ENCODE measurements around the gene ANKRD44.

The ANKRD44 gene

DNA sequence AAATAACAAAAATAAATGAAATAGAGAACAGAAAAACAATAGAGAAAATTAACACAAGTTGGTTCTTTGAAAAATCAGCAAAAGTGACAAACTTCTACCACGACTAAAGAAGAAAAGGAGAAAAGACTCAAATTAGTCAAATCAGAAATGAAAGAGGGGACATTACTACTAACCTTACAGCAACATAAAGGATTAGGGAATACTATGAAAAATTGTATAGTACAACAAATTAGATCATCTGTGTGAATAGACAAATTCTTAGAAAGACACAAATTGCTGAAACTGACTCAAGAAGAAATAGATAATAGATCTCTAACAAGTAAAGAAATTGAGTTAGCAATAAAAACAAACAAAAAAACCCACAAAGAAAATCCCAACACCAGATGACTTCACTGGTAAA is 335.6 kb downstream of the ANKRD44 start:
- DNase-seq = no peak

DNA sequence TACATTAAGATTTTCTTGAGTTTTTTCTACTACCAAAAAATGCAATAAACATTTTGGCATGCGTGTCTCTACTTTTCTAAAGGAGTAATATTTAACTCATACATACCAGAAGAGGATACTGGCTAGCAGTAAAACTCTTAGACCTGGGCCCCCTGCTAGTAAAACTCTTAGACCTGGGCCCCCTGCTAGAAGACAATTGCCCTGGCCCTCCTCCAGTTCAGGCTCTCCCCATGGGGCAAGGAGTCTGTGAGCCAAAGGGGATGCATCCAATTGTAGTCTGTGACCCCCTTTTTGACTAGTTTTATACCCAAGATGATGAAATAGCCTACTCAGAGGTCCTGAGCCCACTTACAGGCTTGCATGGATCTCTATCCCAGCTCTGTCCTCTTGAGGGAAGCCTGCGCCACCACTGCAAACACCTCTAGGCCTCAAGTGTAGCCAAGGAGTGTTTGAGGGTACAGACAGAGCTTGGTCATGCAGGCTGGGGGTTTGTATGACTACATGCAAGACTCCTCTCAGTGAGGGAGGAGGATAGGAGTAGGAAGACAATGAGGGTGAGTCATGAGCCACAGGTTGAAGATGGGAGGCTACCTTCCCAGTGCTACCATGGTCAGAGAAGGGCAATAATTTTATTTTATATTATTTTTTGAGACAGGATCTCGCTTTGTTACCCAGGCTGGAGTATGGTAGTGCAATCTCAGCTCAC is 338.9 kb downstream of the ANKRD44 start:
- DNase-seq = no peak

DNA sequence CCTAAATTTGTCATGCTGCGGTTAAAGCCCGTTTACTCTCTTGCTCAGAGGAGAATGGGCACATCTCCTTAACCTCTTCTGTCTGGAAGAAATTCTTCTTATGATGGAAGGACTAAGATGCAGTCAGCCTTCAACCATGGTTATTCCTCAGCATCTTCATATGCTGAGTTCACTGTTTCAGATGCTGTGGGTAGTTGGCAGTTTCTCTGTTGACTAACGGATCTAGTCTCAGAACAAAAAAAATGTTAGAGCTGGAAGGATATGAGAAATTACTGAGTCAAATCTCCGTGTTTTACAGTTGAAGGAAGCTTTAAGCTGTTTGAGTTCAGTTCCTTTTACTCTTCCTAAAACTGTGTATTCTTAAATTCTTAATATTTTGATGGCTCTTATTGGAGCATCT is 340.5 kb downstream of the ANKRD44 start:
- DNase-seq = no peak

DNA sequence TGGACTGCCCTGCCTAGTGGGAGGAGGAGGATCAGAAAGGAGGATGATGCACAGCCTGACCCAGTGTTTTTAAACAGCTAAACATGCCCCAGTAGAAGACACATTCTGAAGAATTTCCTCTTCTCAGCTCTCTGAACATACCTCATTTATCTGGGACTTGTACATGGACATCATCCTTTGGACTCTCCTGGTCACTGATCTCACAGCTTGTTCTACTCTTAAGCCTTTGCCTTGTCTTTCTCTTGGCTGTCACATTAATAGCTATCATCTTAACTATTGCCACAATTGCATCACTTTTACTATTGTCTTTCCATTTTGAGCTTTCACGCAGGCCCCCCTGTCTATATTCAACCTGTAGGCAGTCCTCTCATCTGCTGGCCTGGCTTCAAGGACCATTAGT is 342.1 kb downstream of the ANKRD44 start:
- no peak for DNase-seq

DNA sequence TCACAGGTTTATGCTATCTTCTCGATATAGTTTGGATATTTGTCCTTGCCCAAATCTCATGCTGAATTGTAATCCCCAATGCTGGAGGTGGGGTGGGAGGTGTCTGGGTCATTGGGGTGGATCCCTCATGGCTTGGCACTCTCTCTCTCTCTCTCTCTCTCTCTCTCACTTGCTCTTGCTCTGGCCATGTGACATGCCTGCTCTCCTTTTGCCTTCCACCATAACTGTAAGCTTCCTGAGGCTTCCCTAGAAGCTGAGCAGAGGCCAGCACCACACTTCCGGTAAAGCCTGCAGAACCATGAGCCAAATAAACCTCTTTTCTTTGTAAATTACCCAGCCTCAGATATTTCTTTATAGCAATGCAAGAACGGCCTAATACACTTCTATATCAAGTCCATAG is 342.8 kb downstream of the ANKRD44 start:
- no peak for DNase-seq

DNA sequence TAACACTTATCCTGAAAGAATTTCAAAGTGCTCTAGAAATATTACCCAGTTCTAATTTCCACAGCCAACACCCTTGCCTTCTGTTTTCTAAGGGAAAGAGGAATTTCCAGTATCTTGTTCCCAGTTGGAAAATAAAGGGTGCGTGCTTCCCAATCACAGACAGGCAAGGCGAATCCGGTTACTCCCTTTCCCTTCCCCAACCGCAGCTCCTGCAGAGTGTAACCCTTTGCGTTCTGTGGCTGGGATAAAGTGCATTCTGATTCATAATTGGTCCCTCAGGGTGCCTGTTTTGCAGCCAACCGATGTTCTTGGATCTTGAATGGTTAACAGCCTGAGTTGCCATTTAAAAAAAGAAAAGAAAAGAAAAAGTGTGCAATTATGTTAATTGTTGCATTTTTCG is 343.5 kb downstream of the ANKRD44 start:
- peak; percentile 15 to 32 for DNase-seq

DNA sequence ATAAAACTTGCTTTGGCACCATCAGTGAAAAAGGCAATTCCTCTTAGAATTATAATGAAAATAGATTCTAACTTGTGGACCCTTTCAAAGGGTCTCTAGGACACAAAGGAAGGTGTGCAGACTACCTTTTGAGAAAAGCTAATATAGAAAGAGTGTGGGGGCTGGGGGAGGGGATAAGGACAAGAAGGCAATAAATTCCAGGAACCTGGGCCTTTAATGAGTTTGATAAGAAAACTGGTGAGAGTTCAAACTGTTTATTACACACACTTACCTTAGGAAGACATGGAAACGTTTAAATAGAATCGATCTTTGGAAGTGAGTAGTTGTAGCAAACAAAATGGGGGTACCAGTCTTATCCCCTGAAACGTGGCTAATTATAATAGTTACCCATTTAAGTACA is 344.5 kb downstream of the ANKRD44 start:
- DNase-seq = no peak

DNA sequence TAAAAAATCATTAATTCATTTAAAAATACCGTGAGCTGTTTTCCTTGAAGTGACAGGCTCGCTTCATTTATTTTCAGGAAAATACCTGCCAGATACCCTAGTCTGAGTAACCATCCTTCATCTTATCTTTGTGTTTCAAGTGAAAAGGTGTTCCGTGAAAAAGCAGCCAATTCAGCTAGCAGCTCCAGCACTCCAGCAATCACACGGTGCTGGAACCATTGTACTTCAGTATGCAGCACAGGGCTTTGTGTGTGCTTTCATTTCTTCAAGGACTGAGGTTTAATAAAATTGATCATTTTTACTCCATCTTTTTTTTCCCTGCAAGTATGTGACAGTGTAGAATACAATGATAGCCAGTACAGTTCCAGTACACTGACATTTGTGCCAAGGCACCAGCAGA is 344.9 kb downstream of the ANKRD44 start:
- DNase-seq = no peak

DNA sequence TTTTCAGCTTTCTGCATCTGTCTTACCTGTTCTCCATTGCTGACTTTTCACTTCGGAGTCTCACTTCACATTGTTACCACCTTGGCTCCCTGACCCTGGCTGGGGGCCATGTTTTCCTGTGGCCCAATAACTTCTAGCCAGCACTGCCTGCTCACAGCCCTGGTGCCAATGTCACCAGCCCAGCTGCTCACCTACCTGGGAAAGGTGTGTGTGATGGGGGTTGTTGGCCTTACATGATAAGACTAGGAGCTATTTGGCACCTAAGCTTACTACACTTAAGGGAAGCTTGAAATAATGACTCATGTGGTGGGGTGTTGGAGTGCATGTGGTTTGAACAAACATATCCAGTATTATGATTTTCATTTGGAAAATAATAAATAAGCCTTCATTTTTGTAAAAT is 346.6 kb downstream of the ANKRD44 start:
- DNase-seq = no peak

DNA sequence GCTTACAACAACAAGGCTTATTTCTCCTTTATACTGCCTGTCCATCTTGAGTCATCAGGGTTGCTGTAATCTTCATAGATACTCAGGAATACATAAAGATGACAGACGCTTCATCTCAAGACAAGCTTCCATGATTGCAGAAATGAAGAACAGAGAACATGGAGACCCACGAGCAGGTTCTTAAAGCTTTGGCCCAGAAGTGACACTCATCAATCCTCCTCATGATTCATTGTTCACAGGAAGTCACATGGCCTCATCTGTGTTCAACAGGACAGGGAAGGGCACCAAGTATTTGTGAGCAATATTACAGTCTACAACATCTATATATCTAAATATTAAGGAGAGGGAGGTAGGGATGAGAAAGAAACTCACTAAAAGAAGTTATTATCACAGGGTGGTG is 347.5 kb downstream of the ANKRD44 start:
- DNase-seq = no peak

DNA sequence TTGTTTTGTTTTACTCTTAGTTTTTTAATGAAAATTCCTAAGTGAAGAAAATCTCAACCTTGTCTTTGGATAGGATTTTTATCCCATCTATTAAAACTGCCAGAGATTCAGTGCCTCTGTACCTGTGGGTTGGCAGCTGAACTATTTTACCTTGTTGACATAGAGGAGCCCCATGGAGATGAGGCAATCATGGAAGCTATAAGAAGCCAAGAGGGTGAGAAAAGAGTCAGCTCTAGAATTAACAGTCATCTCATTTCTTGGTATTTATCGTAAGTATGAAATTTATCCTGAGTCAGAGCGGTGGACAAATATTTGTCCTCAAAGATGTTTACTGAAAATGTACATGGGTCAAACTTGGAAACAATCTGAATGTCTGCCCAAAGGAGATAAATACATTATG is 348.3 kb downstream of the ANKRD44 start:
- no peak for DNase-seq

DNA sequence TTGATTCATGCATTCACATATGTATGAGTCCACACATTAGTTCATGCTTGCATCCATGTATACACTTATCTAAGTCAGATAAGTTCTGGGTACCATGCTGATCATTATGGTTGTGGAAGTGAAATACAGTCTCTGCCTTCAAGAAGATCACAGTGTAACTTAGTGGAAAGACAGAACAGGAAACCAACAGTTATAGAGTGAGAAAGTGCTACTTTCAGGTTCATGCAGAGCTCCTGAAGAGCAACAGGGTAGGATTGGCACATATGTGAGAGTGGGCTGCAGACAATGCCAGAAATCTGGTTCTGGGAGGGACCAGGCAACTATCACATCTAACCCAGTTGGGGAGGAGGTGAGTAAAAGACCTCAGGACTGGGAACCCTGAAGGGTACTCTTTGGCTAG is 348.7 kb downstream of the ANKRD44 start:
- no peak for DNase-seq

DNA sequence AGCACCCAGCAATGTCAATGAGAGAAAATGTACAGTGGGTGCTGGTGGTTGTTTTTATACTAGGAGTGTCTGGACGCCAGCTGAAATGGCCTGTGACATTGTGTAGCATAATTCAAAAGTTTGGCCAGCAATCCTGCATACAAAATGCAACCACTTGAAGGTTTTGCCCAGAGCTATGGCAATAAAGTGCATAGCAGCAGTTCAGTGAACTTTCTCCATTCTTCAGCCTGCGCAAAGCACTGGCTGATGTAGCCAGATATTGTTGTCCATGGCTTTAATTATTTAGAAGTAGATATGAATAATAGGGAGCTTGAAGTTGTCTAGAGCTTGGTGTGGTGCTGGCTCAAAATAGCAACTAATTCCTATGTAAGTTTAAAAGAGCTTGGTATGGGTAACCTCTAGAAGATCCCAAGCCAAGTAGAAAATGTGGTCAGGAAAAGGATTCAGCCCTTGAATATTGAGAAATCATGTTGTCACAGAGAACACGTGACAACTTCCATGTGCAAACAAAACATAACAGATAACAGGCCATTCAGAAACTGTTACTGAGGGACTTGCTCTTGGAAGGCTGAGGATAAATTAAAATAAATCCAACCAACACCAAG is 350.7 kb downstream of the ANKRD44 start:
- no peak for DNase-seq

DNA sequence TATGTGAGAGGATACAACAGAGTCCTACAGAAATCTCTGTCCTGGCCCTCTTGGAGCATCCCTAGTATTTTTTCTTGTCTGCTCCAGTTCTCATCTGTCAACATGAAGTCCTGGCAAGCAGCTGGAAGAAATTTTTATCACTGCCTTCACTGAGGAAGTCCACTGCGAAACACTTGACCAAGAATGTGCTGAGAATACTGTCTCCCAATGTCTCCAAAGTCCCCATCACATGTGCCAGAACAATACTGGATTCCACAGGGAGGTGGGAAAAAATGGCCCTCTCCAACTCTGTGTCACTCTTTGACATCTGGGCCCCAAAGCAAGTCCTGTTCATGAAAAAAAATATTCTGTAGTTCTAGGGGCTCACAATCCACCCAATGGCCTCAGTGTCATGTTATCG is 351.3 kb downstream of the ANKRD44 start:
- DNase-seq = no peak

DNA sequence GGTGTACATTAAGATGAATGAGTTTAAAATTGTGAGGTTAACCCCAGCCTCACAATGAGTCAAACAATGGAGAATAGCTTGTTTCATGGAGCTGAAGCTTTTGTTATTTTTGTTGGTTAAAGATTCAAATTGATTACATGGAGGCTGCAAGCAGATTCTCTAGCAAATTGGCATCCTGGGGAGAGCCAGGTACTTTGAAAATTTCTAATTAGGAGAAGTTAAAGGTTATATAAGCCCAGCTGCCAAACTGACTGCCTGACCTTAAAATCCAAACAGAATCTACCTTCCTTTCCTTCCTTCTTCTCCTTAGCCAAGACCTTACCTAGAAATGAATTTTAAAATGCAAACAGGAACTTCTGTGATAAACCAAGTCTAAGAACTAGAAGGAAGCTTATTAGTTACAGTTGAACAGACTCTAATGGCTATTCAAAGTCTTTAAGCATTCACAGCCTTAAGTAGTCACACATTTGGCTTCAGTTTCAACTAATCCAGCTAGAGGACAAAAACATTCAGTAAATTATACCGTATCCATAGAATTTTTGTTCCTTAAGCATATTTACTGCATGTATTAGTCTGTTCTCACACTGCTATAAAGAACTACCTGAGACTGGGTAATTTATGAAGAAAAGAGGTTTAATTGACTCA is 352.6 kb downstream of the ANKRD44 start:
- no peak for DNase-seq

DNA sequence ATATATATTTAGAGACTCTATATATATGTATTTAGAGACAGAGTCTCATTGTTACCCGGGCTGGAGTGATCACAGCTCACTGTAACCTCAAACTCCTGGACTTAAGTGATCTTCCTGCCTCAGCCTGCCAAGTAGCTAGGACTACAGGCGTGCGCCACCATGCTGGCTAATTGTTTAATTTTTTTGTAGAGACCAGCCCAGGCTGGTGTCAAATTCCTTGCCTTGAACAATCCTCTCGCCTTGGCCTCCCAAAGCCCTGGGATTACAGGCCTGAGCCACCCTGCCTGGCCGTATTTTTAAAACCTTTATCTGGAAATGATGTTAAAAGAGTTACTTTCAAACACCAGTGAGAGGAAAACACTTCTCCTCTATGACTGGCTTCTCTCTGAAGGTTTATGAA is 353.1 kb downstream of the ANKRD44 start:
- no peak for DNase-seq

DNA sequence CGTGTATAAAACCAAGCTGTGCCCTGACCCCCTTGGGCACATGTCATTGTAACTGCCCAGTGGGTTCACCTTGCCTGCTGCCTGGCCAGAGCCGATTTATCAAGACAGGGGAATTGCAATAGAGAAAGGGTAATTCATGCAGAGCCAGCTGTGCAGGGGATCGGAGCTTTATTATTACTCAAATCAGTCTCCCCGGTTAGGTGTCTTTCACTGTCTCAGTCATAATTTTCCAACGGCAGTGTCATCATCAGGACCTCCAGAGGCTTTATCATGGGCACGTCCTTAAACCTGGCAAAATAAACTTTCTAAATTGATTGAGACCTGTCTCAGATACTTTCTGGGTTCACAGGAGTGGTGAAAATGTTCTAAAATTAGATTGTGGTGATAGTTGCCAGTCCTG is 354.5 kb downstream of the ANKRD44 start:
- no peak for DNase-seq

DNA sequence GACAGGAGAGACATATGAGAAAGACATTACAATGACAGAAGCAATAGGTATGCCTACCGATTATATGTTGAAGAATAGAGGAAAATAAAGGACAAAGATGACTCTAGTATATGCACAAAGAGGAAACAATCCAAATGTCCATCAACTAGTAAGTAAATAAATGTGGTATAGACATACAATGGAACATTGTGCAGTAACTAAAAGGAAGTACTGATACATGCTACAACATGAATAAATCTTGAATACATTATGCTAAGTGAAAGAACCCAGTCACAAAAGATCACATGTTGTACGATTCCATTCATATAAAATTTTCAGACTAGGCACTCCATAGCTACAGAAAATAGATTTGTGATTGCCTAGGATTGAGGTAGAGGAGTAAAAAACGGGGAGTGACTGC is 355.5 kb downstream of the ANKRD44 start:
- DNase-seq = peak in 1 of 2 experiments; percentile 32

DNA sequence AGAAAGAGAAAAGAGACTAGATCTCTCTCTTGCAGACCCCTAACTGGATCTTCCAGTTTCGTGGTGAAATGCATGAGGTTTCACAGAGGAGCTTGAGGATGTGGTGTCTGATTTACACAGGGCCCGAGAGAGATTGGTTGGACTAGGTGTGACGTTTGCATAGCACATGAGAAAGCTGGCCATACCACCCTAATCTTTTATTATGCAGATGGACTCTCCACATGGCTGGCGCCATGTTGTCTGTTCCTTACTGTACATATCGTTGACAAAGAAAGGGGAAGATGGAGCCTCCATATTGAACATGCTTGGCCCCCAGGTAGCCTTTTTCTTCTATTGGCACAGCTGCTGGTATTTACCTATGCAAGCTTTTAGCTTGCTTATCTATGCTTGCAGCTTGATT is 356.6 kb downstream of the ANKRD44 start:
- peak; percentile 91 to 98 for DNase-seq

DNA sequence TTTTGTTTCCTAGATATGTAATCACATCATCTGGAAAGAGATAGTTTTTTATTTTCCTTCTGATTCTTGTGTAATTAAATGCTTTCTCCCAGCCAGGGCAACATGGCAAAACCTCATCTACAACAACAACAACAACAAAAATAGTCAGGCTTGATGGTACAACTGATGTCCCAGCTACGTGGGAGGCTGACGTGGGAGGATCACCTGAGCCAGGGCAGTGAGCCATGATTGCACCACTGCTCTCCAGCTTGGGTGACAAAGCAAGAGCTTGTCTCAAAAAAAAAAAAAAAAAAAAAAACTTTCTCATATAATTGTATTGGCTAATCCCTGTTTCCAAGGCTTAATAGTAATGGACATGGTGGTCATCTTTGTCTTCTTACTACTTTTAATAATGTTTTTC is 357.6 kb downstream of the ANKRD44 start:
- no peak for DNase-seq

DNA sequence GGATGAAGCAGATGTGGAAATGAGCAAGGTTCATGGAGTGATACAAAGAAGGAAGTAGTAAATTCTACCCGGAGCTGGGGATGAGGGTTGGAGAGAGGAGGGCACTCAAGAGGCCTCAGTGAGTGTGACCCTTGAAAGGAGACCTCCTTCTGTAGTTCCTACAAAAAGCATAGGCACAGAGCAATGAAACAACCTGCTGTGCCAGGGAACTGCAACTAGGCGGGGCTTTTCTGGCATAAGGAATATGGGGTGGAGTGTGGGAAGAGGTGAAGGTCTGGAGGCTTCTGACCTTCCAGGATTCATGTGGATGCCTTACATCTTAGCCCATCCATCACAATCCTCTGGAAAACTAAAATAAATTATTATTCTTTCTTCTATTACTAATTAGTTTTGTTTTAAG is 358.6 kb downstream of the ANKRD44 start:
- no peak for DNase-seq

DNA sequence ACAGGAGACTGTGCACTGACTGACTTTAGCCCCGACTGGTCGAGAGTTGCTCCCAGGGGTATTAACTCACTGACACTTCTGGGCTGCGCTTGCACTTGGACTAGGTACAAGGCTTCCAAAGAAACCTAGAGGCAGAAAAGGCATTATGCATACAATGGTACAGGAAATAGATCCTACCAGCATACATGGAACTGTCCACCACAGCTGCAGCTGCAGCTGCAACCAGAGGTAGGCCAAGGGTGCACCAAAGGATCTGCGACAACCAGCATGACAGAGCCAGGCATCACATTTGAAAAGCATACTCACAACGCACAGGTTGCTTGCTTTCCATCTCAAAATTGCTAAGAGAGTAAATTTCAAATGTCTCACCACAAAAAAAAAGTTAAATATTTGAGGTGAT is 361.5 kb downstream of the ANKRD44 start:
- no peak for DNase-seq

DNA sequence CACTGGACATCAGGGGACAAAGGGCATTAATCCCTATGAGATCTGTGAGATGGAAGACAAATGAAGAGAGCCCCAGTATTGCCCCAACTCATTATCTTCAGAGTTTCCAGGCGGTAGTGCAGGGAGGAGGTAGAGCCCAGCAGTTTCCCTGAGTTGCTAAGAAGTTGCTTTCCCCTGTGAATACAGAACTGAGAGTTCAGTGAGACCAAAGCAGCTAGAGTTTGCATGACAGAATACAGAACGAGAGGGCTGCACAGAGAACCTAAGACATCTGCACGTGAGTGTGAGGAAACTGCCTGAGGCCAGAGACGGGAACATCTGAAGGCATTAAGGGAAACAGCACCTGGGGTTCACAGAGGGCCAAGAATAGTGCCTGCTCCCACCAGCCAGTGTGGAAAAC is 366.0 kb downstream of the ANKRD44 start:
- DNase-seq = no peak

DNA sequence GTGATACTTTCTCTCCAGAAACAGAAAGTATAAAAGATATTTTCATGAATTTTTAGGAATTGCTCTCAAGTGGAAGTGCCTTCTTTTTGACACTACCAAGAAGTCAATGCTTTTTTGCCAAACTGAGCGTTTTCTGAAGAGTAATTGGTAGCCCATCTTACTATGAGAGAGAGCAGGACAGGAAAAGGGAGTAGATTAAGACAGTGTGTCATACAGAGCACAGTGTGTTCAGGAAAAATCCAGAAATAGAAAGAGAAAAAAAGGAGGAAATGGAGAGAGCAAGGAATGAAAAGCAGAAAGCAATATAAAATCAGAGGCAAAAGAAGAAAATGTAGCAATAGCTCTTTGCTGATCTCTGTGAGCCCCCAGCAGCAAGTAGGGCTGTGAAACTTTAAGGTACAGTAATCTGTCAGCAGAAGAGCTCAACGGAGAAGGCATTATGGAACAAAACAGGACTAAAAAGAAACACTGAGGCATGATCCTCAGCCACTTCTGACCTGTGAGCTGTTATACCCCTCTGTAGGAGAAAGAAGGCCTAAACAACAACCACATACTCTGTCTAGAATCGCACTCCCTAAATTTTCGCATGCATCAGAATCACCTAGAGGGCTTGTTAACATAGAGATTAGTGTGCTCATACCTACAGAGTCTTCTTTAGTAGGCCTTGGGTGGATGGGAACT is 369.0 kb downstream of the ANKRD44 start:
- no peak for DNase-seq

All from NCI-H2081 (cell line).